Head of caudate nucleus (tissue), 42 donors: ENCODE results near the gene ITCH.
A peak's percentile ranks its signal among the peaks of the same experiment; 100 is the strongest.
"Not testable (repeated sequence)": the region's sequence is repeated elsewhere in the genome, so short reads cannot be mapped to it uniquely, and the experiment has no call there.

Experiments used
- DNase-seq, 42 donors: peaks; one replicate each; pipeline versions ENCODE4 v3.0.0 to v3.0.0-alpha.2; 2020 to 2021; ENCODE audit warnings: mixed read lengths in 7 of 42
- intact Hi-C: fragments of 100-400 bp; cut with DNase I; formaldehyde crosslinking; loops from one replicate; pipeline ENCODE4 v1.15.0; 2022

Gene ITCH

DNA sequence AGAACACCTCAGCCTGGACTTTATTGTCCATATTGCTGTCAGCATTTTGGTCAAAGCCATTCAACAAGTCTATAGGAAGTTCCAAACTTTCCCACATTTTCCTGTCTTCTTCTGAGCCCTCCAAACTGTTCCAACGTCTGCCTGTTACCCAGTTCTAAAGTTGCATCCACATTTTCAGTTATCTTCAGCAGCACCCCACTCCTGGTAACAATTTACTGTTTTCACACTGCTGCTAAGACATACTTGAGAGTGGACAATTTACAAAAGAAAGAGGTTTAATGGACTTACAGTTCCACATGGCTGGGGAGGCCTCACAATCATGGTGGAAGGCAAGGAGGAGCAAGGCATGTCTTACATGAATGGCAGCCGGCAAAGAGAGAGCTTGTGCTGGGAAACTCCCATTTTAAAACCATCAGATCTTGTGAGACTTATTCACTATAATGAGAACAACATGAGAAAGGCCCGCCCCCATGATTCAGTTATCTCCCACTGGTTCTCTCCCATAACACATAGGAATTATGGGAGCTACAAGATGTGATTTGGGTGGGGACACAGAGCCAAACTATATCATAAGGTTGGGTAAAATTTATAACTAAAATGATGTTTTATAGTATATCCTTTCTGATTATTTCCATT lies 120.6 kb downstream of the ITCH start:
- intact Hi-C loops, DNase-seq: not testable (repeated sequence)

- DNase-seq, result no peak
- intact Hi-C loops, result no loop called here
Observed at GRCh38 chr20:34485068-34485634, 122.1 kb downstream of the ITCH start.

DNA sequence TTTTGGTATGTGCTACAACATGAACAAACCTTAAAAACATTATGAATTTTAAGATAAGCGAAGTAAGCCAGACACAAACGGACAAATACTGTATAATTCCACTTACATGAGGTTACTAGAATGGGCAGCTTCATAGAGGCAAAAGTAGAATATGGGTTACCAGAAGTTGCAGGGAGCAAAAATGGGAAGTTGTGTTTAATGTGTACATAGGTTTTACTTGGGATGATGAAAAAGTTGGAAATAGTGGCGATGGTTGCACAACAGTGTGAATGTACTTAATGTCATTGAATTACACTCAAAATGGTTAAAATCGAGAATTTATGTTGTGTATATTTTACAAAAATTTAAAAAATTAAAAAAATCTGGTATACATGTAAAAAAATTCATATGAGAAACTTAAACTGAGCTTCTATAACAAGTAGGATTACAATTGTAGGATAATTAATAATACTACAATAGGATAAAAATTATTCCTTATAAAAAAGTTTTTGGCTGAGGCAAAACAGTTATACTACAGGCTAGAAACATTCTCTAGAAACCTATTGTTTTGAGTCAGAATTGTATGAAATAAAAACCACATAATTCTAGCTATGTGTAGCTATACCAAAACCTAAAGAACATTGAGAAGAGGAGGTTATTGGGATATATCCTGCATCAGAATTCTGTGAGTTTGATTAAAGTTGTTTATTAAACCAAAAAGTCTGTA lies 128.3 kb downstream of the ITCH start:
- intact Hi-C loops, result no loop called here
- no peak for DNase-seq

DNA sequence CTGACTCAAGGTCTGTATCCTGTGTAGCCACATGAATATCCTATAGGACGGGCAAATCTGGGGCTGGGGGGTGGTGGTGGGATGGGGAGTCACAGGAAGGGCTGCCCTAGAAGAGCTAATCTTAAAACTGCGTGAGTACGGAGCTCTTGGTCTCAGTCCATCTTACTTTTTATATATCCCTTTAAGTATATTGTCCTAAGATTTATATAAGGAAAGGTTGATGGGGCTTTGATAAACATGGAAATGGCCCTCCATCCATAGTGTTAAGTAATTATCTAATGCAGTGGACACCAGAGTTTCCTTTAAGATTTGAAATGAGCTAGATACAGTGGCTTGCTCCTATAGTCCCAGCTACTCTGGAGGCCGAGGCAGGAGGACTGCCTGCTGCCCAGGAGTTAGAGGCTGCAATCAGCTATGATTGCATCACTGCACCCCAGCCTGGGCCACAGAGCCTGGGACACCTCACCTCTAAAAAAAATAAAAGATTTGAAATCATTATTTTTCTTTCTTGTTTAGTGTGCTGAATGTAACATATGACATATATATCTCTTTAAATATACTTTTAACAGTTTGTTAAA lies 128.9 kb downstream of the ITCH start:
- no peak for DNase-seq
- intact Hi-C loops, result no loop called here

- intact Hi-C loops, result no loop called here
- no peak for DNase-seq
Observed at GRCh38 chr20:34493646-34494045, 130.6 kb downstream of the ITCH start.

DNA sequence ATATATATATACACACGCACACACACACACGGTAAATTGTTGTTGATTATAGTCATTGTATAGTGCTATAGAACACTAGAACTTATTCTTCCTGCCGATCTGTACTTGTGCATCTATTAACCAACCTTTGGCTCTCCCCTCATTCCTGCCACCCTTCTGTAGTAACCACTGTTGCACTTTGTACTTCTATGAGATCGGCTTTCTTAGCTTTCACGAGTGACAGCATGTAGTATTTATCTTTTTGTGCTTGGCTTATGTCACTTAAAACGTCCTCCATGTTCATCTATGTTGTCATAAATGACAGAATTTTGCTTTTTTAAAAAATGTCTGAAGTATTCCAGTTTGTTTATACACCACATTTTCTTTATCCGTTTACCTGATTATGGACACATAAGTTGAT lies 132.2 kb downstream of the ITCH start:
- intact Hi-C loops, result no loop called here

GRCh38 chr20:34495916-34496315 lies 132.8 kb downstream of the ITCH start:
- DNase-seq, result no peak
- intact Hi-C loops, result no loop called here

More for the DNA sequence above, 132.2 kb downstream of the ITCH start:
- DNase-seq, result no peak

DNA sequence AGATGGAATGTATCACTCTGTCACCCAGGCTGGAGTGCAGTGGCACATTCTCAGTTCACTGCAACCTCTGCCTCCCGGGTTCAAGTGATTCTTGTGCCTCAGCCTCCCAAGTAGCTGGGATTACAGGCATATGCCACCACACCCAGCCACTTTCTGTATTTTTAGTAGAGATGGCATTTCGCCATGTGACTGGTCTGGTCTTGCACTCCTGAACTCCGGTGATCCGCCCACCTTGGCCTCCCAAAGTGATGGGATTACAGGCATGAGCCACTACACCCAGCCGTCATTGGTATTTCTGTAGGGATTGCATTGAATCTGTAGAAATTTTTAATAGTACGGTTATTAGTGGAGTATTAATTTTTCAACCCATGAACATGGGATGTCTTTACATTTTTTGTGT lies 134.5 kb downstream of the ITCH start:
- DNase-seq, intact Hi-C loops: not testable (repeated sequence)

GRCh38 chr20:34500823-34501222 lies 137.8 kb downstream of the ITCH start:
- no peak for DNase-seq
- intact Hi-C loops, result no loop called here

DNA sequence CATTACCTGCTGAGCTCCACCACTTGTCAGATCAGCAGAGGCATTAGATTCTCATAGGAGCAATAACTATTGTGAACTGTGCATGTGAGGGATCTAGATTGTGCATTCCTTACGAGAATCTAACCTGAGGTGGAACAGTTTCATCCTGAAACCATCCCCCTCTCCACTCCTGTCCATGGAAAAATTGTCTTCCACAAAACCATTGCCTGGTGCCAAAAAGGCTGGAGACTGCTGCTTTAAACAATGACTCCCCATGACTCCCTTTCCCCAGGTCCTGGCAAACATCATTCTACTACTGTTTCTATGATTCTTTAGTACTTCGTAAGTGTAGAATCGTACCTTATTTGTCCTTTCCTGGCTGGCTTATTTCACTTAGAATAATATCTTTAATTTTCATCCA lies 143.4 kb downstream of the ITCH start:
- intact Hi-C loops, result no loop called here
- no peak for DNase-seq

DNA sequence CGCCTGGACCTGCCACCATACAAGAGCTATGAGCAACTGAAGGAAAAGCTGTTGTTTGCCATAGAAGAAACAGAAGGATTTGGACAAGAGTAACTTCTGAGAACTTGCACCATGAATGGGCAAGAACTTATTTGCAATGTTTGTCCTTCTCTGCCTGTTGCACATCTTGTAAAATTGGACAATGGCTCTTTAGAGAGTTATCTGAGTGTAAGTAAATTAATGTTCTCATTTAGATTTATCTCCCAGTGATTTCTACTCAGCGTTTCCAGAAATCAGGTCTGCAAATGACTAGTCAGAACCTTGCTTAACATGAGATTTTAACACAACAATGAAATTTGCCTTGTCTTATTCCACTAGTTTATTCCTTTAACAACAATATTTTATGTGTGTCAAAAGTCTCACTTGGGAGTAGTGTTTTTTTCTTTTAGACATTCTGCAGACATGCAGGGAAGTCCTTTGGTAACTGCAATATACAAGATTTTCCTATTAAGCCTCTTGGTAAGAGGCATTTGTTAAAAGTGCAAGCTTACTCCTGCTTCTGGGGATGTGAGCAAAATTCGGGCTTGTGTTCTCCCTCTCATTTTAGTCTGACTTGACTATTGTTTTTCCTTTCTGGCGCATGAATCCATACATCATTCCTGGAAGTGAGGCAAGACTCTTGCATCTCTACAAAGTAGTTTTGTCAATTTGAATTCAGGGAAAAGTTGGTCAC lies 144.8 kb downstream of the ITCH start:
- intact Hi-C loops, result no loop called here
- DNase-seq, result no peak

GRCh38 chr20:34510575-34510974 lies 147.5 kb downstream of the ITCH start:
- intact Hi-C loops, result loop anchor here (10.0 kb wide), 1 partner anchor 196 kb away; no protein-coding TSS in a partner anchor
- no peak for DNase-seq

GRCh38 chr20:34511891-34512265 lies 148.8 kb downstream of the ITCH start:
- intact Hi-C loops, result loop anchor here (10.0 kb wide), 1 partner anchor 197 kb away; no protein-coding TSS in a partner anchor
- DNase-seq, result no peak

- intact Hi-C loops, result loop anchor here (10.0 kb wide), 1 partner anchor 198 kb away; no protein-coding TSS in a partner anchor
- DNase-seq, result no peak
Observed at GRCh38 chr20:34512266-34512954, 149.3 kb downstream of the ITCH start.

GRCh38 chr20:34512955-34513419 lies 149.9 kb downstream of the ITCH start:
- intact Hi-C loops, result loop anchor here (10.0 kb wide), 1 partner anchor 198 kb away; no protein-coding TSS in a partner anchor
- DNase-seq, result no peak

GRCh38 chr20:34514034-34514433 lies 151.0 kb downstream of the ITCH start:
- intact Hi-C loops, result loop anchor here (10.0 kb wide), 1 partner anchor 199 kb away; no protein-coding TSS in a partner anchor
- not testable (repeated sequence) for DNase-seq

GRCh38 chr20:34514897-34515483 lies 151.9 kb downstream of the ITCH start:
- intact Hi-C loops, result loop anchor here (10.0 kb wide), 1 partner anchor 200 kb away; no protein-coding TSS in a partner anchor

More at GRCh38 chr20:34514897-34515483, 151.9 kb downstream of the ITCH start:
- peak in 1 of 42 donors; percentile 23 for DNase-seq
